NCI-H2107 treated with DMSO at 0.1 percent for 48 hours (cell line): Measurements from ENCODE around the gene NNAT.

Experiments
- DNase-seq: peaks from one replicate; lab custom pipeline; 2025; ENCODE audit not compliant: unreplicated experiment; lab: John Stamatoyannopoulos, UW

Gene NNAT

GRCh38 chr20:37523911-37524700, 3.1 kb downstream of the NNAT start:
- peak; percentile 31 for DNase-seq

GRCh38 chr20:37524859-37525708, 4.0 kb downstream of the NNAT start:
- DNase-seq, result no peak

GRCh38 chr20:37525810-37526209, 4.8 kb downstream of the NNAT start:
- DNase-seq, result no peak

- no peak for DNase-seq
These were observed 5.3 kb downstream of the NNAT start for GRCh38 chr20:37526238-37526838.

- DNase-seq, result no peak
These were observed 6.0 kb downstream of the NNAT start for GRCh38 chr20:37526839-37527637.

- DNase-seq, result peak; percentile 56
These were observed 6.8 kb downstream of the NNAT start, which contains the start of gene BLCAP for GRCh38 chr20:37527638-37528445. Gene BLCAP, minus strand, starts transcription at chr20:37527876. Its CDS starts 8,702 bp downstream, at chr20:37519174.

- DNase-seq, result no peak
These were observed 7.6 kb downstream of the NNAT start for GRCh38 chr20:37528446-37529213.

GRCh38 chr20:37529214-37529967, 8.3 kb downstream of the NNAT start:
- DNase-seq, result no peak

- no peak for DNase-seq
These were observed 9.0 kb downstream of the NNAT start for GRCh38 chr20:37529968-37530600.

- DNase-seq, result no peak
These were observed 9.6 kb downstream of the NNAT start for GRCh38 chr20:37530696-37531095.

GRCh38 chr20:37531856-37532255, 10.8 kb downstream of the NNAT start:
- no peak for DNase-seq

- DNase-seq, result no peak
These were observed 12.2 kb downstream of the NNAT start for GRCh38 chr20:37533154-37533715.

- peak; percentile 64 for DNase-seq
These were observed 13.5 kb downstream of the NNAT start for GRCh38 chr20:37534401-37535157.

- no peak for DNase-seq
These were observed 14.5 kb downstream of the NNAT start for GRCh38 chr20:37535443-37536132.

GRCh38 chr20:37537505-37537904, 16.5 kb downstream of the NNAT start:
- DNase-seq, result no peak

- no peak for DNase-seq
These were observed 17.0 kb downstream of the NNAT start for GRCh38 chr20:37538003-37538402.
